Choroid plexus epithelial cell (primary cell): ENCODE results near the gene XRCC1.

ENCODE experiments used
- DNase-seq: peaks from one replicate; pipeline ENCODE4 v3.0.0-alpha.2; 2010; ENCODE audit warnings: low read depth
- H3K4me3 ChIP-seq: 2 replicates; pipeline ENCODE4 v1.5.1; 2011; ENCODE audit warnings: low read depth, mild to moderate bottlenecking, control low read depth, low read length, moderate library complexity
- TF ChIP-seq, protein P1 (sequence below): conservative IDR thresholded peaks from 2 replicates; pipeline ENCODE4 v1.5.1; 2011; ENCODE audit warnings: low read depth, mild to moderate bottlenecking, control low read depth, inconsistent platforms, low read length, moderate library complexity

The XRCC1 gene

DNA sequence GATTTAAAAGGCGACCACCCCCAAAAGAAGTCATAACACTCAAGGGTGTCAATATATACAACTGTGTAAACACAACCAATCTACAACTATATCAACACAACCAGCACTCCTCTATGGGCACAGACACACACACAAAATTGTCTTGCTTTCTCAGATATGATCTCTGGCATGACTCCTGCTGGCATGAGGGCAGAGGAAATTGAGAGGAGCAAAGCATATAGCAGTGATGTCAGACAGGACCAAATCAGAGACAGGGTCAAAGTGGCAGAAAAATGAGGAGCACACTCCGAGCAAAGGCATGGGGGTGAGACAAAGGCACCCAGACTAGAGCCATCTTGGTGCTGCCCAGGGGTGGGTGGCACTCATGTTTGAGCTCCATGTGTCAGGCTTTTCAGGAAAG is 11.0 kb upstream of the XRCC1 start:
- TF ChIP-seq, protein P1, sequence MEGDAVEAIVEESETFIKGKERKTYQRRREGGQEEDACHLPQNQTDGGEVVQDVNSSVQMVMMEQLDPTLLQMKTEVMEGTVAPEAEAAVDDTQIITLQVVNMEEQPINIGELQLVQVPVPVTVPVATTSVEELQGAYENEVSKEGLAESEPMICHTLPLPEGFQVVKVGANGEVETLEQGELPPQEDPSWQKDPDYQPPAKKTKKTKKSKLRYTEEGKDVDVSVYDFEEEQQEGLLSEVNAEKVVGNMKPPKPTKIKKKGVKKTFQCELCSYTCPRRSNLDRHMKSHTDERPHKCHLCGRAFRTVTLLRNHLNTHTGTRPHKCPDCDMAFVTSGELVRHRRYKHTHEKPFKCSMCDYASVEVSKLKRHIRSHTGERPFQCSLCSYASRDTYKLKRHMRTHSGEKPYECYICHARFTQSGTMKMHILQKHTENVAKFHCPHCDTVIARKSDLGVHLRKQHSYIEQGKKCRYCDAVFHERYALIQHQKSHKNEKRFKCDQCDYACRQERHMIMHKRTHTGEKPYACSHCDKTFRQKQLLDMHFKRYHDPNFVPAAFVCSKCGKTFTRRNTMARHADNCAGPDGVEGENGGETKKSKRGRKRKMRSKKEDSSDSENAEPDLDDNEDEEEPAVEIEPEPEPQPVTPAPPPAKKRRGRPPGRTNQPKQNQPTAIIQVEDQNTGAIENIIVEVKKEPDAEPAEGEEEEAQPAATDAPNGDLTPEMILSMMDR: no peak
- H3K4me3 ChIP-seq: no peak overlapping the region
- DNase-seq: no peak

DNA sequence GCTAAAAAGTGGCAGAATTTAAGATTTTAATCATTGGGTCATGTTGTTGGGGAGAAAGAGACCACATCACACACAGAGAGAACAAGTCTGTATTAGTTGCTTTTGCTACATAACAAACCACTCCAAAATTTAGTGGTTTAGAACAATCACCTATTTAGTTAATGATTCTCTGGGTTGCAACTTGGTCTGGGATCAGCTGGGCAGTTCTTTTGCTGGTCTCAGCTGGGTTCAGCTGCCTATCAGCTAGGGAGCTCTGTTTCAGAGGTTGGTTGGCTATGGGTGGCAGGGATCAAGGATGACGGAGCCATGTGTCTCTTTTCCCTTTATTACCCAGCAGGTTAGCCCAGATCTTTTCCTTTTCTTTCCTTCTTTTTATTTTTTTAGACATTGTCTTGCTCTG is 9.2 kb upstream of the XRCC1 start:
- TF ChIP-seq, protein P1: no peak
- DNase-seq: no peak
- H3K4me3 ChIP-seq: no peak overlapping the region

DNA sequence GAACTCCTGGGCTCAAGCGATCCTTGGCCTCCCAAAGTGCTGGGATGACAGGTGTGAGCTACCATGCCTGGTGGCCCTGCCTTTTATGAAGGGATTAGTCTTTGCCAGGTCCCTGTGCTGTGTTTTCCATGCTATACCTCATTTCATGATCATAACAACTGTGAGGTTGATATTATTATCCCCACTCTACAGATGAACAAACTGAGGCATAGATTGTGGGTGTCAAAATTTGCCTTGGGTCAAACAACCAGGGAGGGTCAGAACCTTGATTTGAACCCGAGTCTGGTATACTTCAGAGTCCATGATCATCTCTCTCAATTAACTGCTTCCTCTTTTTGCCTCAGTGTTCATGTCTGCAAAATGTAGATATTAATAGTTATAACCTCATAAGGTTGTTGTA is 7.2 kb upstream of the XRCC1 start:
- DNase-seq: no peak
- TF ChIP-seq, protein P1: no peak
- no peak overlapping the region for H3K4me3 ChIP-seq

DNA sequence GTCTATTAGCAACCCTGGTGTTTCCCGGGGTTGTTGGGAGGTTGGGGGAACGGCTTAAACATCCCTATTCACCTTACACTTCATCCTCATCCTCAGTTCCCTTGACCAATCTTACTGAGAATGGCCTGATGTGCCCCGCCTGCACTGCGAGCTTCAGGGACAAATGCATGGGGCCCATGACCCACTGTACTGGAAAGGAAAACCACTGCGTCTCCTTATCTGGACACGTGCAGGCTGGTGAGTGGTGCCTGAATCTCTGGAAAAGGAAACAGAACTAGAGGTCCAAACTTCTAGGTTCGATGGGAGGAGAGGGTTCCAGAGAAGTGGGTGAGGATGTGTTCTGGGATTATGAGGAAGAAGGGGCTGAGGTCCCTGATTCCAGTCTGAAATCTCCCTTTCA is 6.1 kb upstream of the XRCC1 start:
- TF ChIP-seq, protein P1: no peak
- no peak overlapping the region for H3K4me3 ChIP-seq
- no peak for DNase-seq

DNA sequence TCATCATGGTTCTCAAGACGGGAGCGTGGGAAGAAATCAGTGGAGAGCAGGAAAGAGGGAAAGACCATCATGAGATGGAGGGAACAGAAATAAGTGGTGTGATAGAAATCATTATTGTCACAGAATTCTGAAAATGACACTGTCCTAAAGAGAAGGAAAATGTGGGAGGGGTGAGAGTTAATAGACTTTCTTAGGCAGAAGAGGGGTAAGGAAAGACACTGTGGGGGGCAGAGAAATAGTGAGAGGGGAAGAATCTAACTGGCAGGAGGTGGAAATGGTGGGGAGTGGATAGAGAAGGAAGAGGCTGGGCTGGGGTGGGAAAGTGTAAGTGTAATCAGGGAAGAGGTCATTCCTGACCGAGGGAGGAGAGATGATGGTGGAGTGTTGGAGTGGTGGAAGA is 3.5 kb upstream of the XRCC1 start:
- H3K4me3 ChIP-seq: no peak overlapping the region
- DNase-seq: no peak
- TF ChIP-seq, protein P1: no peak

DNA sequence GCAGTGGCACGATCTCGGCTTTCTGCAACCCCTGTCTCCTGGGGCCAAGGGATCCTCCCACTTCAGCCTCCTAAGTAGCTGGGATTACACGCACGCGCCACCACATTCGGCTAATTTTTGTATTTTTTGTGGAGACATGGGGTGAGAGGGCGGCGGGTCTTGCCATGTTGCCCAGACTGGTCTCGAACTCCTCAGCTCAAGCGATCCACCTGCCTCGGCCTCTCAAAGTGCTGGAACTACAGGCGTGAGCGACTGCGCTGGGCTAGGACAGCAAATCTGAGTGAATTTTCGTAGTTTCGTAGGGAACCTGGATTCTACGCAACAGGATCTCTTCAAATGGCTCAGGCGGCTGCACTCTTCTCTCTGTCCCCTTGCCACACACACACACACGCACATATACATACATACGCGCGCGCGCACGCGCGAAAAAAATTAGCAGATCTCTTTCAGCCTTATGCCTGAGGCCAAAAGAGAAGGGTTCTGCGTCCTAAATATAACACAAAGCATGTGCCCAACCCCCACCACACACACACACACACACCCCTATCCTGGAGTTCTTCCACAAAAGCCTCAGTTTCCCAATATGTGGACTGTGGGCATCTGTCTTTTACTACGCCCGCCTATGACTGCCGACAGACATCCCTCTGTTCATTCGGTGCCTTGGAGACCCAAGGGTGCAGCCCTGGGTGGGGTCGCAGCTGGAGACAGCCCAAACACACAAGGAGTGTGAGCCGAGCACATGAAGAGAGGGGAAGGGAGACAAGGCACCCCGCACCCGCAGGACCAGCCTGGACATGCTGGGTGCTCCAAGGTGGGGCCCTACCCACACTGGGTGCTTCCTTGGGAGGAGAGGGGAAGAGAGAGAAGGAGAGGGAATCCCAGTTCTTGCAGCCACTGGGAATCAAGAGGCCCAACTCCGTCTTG is 890 bp upstream of the XRCC1 start:
- no peak for DNase-seq
- H3K4me3 ChIP-seq: peak overlapping the region; percentile 52
- TF ChIP-seq, protein P1: no peak
